Measurements from ENCODE around the gene IFT88.

The IFT88 gene

DNA sequence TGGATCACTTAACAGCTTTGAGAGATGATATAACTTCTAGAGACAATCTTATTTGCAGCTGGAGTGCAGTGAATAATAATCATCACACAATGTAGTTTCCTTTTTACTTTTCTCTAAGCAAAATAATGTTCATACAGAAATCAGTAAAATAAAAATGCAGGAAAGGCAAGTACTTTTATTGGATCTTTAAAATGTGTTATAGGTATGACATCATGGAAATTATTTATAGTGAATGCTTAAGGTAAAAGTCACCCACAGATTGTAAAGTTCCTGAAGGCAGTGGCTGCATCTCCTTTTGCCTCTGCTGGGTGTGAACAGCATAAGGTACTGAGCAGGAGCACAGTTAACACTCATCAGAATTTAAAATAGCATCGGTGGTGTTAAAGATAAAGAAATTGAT lies 119.2 kb downstream of the IFT88 start:
- no peak for DNase-seq (ENCODE audit: low read depth)

DNA sequence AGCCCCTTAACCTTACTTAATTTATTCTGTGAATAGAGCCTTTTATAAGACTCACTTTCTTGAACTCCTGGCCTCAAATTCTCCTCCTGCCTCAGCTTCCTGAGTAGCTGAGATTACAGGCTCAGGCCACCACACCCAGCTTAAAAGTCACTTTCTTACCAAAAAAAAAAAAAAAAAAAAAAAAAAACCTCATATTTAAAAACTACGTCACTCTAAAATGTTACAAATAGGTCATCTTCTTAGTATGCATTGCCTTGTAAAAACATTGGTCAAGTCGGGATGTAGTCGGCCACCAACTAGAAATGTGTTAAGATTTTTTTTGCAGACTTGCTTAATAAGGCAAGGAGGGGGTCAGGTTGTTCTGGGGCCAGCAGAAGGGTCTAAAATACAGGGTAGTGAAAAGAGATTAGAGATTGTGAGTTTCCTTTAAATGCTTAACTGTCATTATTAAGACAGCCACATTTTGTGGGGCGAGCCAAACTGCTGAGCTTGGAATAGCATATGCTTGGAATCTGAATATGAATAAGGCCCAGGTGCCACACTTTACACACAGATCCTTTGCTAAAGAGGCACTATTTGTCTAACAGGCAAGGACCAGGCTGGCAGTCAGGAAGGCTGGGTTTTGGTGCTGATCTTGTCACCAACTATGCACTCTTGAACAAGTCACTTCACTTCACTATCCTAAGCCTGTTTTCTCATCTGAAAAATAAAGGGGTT lies 120.1 kb downstream of the IFT88 start:
- no peak for DNase-seq (ENCODE audit: low read depth)

DNA sequence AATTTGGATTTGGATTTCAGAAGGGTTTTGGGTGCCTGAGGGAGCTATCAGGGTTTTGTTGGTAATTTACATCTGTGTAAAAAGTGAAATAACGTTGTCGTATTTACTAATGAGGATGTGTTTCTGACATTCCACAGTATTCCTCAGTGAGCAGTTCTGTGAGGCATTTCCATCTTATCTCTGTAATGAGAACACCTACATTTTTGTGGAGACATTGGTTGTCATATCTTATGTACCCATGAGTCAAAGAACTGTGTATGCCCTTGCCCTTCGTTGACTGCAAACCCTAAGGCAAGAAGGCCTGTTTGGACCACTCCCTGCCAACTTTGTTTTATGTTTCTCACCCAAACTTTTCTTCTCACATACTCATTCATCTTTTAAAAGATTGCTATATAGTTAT lies 122.3 kb downstream of the IFT88 start:
- no peak for DNase-seq (ENCODE audit: low read depth)

DNA sequence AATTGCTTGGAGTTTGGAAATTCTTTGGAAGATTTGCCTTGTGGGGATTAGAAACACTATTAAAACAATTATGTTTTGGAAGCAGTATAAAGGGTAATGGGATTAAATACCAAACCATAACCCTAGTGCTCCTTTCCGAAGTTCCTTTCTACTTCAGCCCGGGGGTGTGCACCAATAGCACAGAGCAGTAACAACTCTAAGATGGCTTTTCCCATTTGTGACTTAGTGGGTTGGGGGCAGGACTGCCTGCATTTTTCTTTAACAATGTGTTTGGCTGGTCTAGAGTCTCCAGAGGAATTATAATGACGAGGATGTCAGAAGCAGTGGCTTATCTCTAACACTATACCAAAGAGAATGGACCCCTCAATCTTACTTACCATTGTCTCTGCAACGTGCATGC lies 124.7 kb downstream of the IFT88 start:
- DNase-seq (ENCODE audit: low read depth), result no peak

DNA sequence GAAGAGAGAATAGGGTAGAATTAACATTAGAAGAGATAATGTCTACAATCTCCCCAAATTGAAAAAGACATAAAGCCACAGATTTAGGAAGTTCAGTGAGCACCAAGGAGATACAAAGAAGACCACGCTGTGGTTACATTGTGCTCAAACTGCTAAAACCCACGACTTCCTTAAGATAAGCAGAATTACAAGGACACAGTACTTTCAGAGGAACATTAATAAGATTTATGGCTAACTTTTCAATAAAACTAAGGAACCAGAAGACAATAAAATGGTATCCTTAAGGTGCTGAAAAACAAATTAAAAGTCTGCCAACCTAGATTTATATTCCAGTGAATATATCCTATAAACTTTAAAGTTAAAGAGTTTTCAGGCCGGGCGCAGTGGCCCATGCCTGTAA lies 129.1 kb downstream of the IFT88 start:
- no peak for DNase-seq (ENCODE audit: low read depth)

DNA sequence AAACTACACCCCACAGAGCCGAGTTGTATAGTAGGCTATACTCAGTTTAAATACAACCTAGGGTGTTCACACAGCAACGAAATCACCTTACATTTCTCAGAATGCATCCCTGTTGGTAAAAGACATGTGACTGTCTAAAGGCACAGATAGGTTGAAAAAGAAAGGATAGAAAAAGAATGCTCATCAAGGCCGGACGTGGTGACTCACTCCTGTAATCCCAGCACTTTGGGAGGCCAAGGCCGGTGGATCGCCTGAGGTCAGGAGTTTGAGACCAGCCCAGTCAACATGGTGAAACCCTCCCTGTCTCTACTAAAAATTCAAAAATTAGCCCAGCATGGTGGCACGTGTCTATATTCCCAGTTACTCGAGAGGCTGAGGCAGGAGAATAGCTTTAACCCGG lies 132.8 kb downstream of the IFT88 start:
- no peak for DNase-seq (ENCODE audit: low read depth)

DNA sequence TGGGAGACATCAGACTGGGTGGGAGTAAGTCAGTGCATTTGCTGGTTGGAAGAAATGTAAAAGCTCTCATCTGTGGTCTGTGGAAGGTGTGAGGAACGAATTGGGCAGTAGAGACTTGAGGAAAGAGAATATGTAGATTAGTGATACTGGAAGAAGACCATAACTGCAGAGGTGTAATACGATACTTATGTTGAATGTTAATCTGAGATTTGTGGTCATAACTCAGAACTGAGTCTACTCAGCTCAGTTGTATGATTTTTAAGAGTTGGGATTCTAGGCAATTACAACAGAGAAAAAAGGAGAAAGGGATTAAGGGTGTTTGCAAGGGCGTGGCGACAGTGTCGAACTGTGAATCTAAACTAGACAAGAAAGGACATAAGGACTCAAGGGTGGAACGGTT lies 133.3 kb downstream of the IFT88 start:
- no peak for DNase-seq (ENCODE audit: low read depth)

DNA sequence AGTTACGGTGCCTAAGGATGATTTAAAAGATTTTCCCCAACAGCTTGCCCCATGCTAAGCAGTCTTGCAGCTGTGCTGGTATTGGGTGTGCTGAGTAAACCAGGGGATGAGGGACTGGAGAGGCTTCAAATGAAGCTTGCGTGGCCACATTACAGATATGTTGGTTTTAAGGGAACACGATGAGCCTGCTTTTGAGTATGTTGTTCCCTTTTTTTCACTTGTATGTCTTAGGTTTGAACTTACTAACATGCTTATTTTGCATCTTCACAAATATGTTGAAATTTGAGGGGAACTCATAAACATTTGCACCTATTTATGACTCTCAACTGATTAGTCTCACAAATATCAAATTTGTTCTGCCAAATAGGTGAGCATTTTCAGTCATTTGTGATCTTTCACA lies 134.5 kb downstream of the IFT88 start:
- DNase-seq (ENCODE audit: low read depth), result no peak

DNA sequence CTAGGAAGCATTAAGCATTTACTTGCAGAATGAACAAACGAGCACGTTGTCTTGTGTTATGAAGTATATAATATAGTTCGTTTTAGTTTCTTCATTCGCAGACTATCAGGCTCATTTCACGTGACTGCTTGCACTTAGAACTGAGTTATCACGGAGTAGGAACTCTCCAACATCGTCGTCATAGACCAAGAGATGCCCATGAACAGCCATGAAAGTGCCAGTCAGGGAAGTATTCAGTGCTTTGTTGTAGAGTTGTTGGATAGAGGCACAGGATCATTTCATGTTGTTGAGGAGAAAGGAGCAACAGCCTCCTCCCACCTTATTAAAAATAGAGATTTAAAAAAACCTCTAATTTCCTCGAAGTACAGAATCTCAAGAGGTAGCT lies 135.6 kb downstream of the IFT88 start:
- no peak for DNase-seq (ENCODE audit: low read depth)

DNA sequence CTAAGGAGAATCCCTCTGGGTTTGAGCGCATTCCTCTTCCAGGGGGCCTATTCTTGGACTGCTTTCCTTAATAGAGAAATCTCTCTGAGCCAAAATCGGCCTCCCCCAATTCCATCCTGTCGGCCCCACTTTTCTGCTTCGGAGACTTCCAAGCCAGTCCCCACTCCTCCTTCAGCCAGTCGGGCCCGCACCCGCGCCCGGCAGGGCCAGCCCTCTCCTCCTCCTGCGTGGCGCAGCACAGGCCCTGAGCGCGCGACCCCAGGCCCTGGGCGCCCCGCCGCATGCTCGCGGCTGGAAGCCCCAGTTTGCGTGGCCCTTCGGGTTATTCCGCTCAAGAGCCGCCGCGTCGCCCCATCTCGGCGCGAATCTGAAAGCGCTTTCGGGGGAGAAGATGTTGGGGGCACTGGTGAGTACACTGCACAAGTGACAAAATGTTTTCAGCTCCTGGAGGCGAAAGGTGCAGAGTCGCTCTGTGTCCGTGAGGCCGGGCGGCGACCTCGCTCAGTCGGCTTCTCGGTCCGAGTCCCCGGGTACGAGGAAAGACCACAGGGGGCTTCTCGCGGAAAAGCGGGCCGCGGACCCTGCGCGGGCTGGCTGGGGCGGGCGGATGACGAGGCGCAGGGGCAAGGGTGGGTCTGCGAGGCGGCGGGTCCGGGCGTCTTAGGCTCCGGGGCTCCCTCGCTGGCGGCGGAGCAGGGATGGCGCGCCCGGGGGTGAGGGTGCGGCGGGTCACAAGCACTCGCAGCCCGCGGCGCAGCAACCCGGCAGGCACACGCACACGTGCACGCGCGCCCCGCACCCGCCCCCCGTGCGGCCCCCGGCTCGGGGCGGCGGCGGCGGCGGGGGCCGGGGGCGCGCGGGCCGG lies 136.2 kb downstream of the IFT88 start, which contains the start of gene IL17D:
IL17D (plus strand) TSS at position 785 of the 865 bp plus-strand sequence. CDS start 303 bp downstream, outside the sequence.
- DNase-seq (ENCODE audit: low read depth), result no peak

DNA sequence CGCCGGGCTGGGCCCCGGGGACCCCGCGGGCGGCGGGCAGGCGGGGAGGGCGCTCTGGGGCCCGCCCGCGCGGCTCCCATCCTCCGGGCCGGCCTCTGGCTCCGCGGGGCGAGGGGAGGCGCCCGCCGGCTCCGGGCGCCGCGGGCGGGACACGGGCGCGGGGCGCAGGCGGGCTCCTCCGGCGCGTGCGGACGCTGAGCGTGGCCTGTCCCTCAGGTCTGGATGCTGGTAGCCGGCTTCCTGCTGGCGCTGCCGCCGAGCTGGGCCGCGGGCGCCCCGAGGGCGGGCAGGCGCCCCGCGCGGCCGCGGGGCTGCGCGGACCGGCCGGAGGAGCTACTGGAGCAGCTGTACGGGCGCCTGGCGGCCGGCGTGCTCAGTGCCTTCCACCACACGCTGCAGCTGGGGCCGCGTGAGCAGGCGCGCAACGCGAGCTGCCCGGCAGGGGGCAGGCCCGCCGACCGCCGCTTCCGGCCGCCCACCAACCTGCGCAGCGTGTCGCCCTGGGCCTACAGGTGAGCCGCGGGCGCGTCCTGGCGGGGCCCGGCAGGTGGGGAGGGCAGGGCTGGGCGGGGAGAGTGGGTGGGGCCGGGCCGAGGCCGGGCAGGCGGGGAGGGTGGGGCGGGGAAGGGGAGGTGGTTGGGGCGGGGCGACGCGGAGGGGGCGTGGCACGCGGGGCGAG lies 137.0 kb downstream of the IFT88 start:
- no peak for DNase-seq (ENCODE audit: low read depth)

DNA sequence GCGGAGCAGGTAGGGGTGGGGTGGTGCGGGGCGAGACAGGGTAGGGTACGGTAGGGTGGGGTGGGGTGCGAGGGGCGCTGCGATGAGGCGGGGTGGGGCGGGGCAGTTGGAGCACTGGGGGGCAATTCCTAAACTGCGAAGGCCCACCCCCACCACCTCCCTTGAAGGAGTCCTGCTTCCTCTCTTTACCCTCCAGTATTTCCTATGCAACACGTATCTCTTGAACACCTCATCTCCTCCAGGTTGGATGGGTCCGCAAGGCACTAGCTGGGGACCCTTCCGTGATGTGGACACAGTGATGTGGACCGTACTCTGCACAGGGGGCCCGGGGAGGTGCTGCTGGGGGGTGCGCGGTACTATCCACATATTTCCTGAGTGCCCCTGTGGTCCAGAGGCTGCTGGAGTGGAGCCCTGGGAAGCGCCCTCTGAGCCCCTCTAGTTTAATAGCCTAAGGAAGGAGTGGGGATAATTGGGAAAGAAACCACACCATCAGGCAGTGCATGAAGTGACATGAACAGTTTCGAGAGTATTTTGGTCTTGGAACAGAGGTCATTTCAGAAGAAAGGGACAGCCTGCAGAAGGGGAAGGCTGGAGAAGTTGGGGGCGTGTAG lies 137.6 kb downstream of the IFT88 start:
- DNase-seq (ENCODE audit: low read depth), result no peak

DNA sequence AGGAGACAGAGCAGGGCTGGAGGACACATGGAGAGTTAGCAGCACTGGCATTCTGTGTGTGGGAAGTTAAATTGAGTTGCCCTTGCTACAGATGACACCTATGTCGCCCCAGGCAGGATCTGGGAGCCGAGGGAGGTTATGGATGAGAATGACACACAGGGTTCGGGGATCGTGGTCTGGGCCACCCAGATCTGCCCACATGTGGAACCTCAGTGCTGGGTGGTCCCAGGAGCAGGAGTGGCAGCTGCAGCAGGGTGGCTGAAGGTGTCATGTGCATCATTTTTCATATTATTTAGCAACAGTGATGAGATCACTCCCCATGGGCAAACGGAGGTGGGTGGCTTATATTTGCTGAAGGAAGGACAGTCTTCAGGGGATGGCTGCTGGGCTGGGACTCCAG lies 139.7 kb downstream of the IFT88 start:
- DNase-seq (ENCODE audit: low read depth), result no peak

DNA sequence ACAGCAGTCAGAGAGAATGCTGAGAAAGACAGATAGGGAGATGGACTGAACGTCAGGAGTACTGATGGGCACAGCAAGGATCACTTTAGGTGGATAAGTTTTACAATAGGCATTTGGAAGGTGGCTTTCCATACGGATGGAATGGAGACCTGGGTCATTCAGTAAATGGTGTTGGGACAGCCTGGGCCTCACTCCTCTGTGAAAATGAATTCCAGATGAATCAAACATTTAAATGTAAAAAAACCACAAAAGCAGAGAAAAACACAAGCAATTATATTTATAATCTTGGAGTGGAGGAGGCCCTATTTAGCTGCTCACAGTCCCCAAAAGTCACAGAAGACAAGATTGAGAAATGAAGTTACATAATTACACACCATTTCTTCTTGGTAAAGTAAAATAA lies 141.3 kb downstream of the IFT88 start:
- DNase-seq (ENCODE audit: low read depth), result no peak

DNA sequence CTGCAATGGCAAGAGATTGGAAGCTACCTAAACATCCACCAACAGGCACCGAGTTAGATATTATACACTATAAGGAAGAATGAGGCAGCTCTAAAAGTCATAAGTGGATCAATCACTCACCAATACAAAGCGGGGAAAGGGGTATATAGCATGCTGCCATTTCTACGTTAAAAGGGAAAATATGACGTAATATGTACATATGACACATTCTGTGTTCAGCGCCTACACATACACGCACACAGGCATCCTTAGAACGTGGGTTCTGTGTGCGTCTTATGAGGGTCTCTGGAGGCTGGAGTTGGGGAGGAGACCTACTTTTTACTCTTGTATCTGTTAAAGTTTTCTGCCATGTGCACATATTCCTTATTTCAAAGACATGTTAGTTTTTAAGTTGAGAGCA lies 142.4 kb downstream of the IFT88 start:
- no peak for DNase-seq (ENCODE audit: low read depth)

DNA sequence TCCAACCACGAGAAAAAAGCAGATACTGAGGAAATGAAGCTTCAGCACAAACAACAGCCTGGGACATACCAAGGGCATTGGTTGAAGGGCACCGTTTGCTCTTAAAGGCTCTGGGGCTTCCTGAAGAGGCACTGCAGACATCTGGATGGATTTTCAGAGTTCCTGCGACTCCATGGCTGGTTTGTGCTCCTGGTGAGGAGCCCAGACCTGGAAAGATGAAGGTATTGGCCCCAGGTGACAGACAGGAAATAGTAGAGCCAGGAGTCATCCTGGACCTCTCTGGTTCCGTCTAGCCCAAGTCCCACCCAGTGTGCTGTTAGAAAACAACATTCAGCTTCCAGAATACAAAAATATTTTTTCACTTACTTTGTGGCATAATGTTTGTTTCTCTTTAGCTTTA lies 142.8 kb downstream of the IFT88 start:
- no peak for DNase-seq (ENCODE audit: low read depth)

DNA sequence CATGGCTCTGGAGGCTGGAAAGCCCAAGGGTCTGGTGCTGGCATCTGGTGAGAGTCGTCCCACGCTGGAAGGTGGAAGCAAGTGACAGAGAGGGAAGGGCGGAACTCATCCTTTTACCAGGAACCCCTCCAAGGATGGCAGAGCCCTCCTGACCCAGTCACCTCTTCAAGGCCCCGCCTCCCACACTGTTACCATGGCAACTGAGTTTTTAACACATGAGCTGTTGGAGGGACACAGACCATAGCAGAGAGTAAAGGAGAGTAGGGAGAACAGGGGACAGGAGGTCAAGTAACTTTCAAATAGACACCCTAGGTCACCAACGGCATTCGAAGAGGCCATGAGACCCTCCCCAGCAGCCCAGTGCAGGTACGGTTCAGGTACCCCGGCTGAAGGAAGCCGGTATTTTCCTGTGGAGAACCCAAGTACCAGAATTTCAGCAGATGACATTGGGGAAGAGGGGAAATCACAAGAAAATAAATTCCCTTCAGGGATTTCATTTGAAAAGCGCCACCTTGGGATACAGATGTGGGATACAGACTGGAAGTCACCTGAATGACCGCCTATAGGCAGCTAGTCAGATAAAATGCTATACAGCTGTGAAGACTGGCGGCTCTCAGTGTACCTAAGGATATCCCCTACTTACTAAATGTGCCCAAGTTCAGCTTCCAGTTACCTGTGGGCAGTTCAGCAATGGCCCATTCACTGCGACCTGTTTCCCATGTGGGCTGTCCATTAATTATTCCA lies 144.5 kb downstream of the IFT88 start:
- DNase-seq (ENCODE audit: low read depth), result no peak

DNA sequence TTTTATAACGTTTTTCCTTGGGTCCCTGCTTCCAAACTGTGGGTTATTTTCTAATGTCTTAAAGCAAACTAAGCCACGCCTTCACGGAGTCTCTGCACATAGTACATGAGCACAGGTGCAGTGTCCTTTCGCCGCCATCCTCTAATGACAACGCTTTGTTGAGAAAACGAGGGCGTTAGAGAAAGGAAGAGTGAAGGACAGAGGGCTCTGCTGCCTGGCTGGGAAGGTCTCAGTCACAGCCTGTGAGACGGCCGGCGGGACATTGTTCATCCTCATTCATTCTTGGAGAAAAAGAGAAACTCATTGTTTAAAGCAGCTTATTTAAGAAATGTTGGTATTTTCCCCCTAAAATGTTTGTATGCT lies 146.0 kb downstream of the IFT88 start:
- DNase-seq (ENCODE audit: low read depth), result no peak

DNA sequence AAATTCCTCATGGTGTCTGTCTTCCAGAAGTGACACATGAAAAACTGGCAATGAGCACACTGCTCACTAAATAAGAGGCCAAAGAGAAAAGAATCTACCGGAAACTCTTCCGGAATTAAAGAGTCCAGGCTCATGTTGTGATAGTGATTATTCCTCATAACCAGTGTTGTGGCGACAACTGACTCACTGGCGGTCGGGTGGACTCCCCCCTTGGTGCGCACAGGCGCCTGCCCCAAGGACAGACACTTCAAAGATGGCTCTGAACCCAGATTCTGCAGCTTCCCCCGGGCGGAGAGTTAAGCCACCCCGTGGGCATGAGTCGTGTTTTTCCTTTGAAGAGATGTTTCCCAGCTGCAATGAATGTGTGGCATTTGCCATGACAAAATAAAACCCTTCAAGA lies 146.8 kb downstream of the IFT88 start:
- no peak for DNase-seq (ENCODE audit: low read depth)

DNA sequence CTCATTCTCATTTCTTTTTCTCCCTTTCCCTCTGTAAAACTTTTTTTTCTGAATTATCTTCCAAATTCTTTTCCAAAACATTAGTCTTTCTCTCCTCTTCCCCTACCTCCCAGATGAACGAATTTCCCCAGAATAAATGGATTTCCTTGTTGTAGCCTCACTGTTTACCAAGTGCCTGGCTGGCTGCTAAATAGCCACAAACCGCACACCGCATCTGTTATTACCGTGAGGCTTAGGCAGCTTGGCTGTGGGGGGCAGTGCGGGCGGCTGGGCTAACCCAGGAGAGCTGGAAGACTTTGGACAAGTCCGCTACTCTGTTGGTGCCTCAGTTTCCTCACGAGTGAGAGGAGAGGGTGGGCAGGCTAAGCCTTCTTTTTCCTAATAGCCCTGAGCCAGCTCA lies 147.2 kb downstream of the IFT88 start:
- DNase-seq (ENCODE audit: low read depth), result no peak

DNA sequence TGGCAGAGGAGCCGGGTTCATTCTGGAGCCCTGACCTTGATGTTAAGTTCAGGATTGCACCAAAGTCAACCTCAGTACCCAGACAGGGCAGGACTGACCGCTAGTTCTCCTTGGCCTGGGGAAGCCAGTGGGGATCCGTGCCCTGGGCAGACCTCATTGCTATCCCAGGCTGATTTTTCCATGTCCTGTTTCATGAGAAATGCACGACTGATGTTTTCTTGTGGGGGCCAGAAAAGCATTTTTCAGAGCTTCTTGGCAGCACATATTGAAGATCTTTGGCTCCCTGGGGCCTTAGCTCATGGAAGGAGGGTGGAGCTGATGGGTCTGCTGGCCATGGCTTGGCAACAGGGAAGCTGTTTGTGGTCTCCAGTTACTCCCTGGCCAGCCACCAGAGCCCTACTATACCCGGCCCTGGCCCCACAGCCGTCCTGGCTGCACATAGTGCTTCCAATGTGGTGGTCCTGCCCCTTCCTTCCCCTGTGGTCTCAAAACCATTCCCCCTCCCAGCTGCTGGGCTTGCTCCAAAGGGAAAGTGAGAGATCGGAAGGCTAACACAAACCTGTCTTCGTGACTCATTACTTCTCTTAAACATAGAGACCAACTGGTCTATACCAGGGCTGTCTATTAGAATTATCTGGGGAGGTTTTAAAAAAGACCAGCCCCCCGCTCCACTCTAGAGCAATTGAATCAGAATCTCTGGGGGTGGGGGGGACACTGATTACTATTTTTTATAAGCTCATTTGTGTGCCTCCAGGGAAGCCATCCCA lies 147.8 kb downstream of the IFT88 start:
- DNase-seq (ENCODE audit: low read depth), result no peak

Data from non-pigmented ciliary epithelial cell (primary cell).